H9 (cell line): ENCODE measurements around the gene CHRND. TPM values are rescaled to one million over a fixed set of nuclear protein-coding genes. Genes with fewer than 3 reads are reported as not detected.

Source experiments
- DNase-seq: peaks from one replicate; pipeline ENCODE4 v3.0.0-alpha.2; 2017
- H2AFZ ChIP-seq: one replicate; pipeline ENCODE4 v1.6.1; 2013; ENCODE audit warnings: mild to moderate bottlenecking, low read length, control low read depth, moderate library complexity
- H2AK5ac ChIP-seq: 2 replicates; pipeline ENCODE4 v1.6.1; 2013; ENCODE audit warnings: low read length, control low read depth, mixed read lengths; ENCODE audit not compliant: insufficient read length
- H2BK120ac ChIP-seq: one replicate; pipeline ENCODE4 v1.6.1; 2013; ENCODE audit warnings: low read depth, mild to moderate bottlenecking, low read length, control low read depth, inconsistent platforms; ENCODE audit not compliant: poor library complexity, severe bottlenecking
- H2BK12ac ChIP-seq: 2 replicates; pipeline ENCODE4 v1.6.1; 2013; ENCODE audit warnings: low read length, control low read depth, mixed read lengths, low read depth; ENCODE audit not compliant: insufficient read length
- H2BK15ac ChIP-seq: 2 replicates; pipeline ENCODE4 v1.6.1; 2013; ENCODE audit warnings: low read depth, low read length, control low read depth
- H2BK20ac ChIP-seq: one replicate; pipeline ENCODE4 v1.6.1; 2013; ENCODE audit warnings: low read depth, mild to moderate bottlenecking, low read length, control low read depth, inconsistent platforms; ENCODE audit not compliant: poor library complexity, severe bottlenecking
- H2BK5ac ChIP-seq: 2 replicates; pipeline ENCODE4 v1.6.1; 2013; ENCODE audit warnings: low read length, control low read depth, mixed read lengths; ENCODE audit not compliant: insufficient read length
- H3K14ac ChIP-seq: 2 replicates; pipeline ENCODE4 v1.6.1; 2013; ENCODE audit warnings: low read length, control low read depth; ENCODE audit not compliant: insufficient read depth
- H3K18ac ChIP-seq: 2 replicates; pipeline ENCODE4 v1.6.1; 2013; ENCODE audit warnings: low read depth, mild to moderate bottlenecking, mixed read lengths, low read length, control low read depth; ENCODE audit not compliant: insufficient read length
- H3K23ac ChIP-seq: 2 replicates; pipeline ENCODE4 v1.6.1; 2013; ENCODE audit warnings: low read length, control low read depth, mixed read lengths, low read depth; ENCODE audit not compliant: insufficient read length
- H3K23me2 ChIP-seq: 2 replicates; pipeline ENCODE4 v1.6.1; 2013; ENCODE audit warnings: low read depth, mild to moderate bottlenecking, mixed read lengths, low read length, control low read depth; ENCODE audit not compliant: insufficient read length, poor library complexity, severe bottlenecking
- H3K27ac ChIP-seq: 2 replicates; pipeline ENCODE4 v1.5.1; 2013; ENCODE audit warnings: low read length, control low read depth, mixed read lengths, low read depth; ENCODE audit not compliant: insufficient read length
- H3K27me3 ChIP-seq: 2 replicates; pipeline ENCODE4 v1.6.1; 2013; ENCODE audit warnings: low read length, control low read depth, inconsistent platforms; ENCODE audit not compliant: insufficient read depth
- H3K4ac ChIP-seq: 2 replicates; pipeline ENCODE4 v1.6.1; 2013; ENCODE audit warnings: low read depth, mild to moderate bottlenecking, control low read depth, inconsistent platforms, low read length, moderate library complexity
- H3K4me1 ChIP-seq: 2 replicates; pipeline ENCODE4 v1.6.1; 2013; ENCODE audit warnings: low read length, control low read depth, inconsistent platforms; ENCODE audit not compliant: insufficient read depth
- H3K4me2 ChIP-seq: 2 replicates; pipeline ENCODE4 v1.6.1; 2013; ENCODE audit warnings: low read length, control low read depth, mixed read lengths; ENCODE audit not compliant: insufficient read length, insufficient read depth
- H3K56ac ChIP-seq: 2 replicates; pipeline ENCODE4 v1.6.1; 2013; ENCODE audit warnings: low read depth, mild to moderate bottlenecking, mixed read lengths, low read length, control low read depth; ENCODE audit not compliant: insufficient read length
- H3K79me1 ChIP-seq: 2 replicates; pipeline ENCODE4 v1.6.1; 2013; ENCODE audit warnings: low read depth, mild to moderate bottlenecking, moderate library complexity, low read length, control low read depth, inconsistent platforms; ENCODE audit not compliant: insufficient read depth, poor library complexity, severe bottlenecking
- H3K79me2 ChIP-seq: 2 replicates; pipeline ENCODE4 v1.6.1; 2013; ENCODE audit warnings: low read length, control low read depth, inconsistent platforms; ENCODE audit not compliant: insufficient read depth
- H3K9ac ChIP-seq: 2 replicates; pipeline ENCODE4 v1.6.1; 2013; ENCODE audit warnings: low read length, control low read depth, mixed read lengths; ENCODE audit not compliant: insufficient read length; ENCODE audit errors: extremely low read depth
- H3K9me3 ChIP-seq: one replicate; pipeline ENCODE4 v1.6.1; 2013; ENCODE audit warnings: low read depth, low read length, inconsistent platforms; ENCODE audit not compliant: control insufficient read depth
- H3T11ph ChIP-seq: one replicate; pipeline ENCODE4 v1.6.1; 2013; ENCODE audit warnings: mild to moderate bottlenecking, low read length, control low read depth, inconsistent platforms
- H4K20me1 ChIP-seq: one replicate; pipeline ENCODE4 v1.6.1; 2013; ENCODE audit not compliant: control insufficient read depth, insufficient read length, insufficient read depth
- H4K5ac ChIP-seq: 2 replicates; pipeline ENCODE4 v1.6.1; 2013; ENCODE audit warnings: low read depth, mild to moderate bottlenecking, mixed read lengths, low read length, control low read depth; ENCODE audit not compliant: insufficient read length
- H4K8ac ChIP-seq: replicated peaks from 2 replicates; pipeline ENCODE4 v1.6.1; 2013; ENCODE audit warnings: low read length, control low read depth, mixed read lengths, low read depth; ENCODE audit not compliant: insufficient read length
- H4K91ac ChIP-seq: 2 replicates; pipeline ENCODE4 v1.6.1; 2013; ENCODE audit warnings: low read depth, mild to moderate bottlenecking, moderate library complexity, mixed read lengths, low read length, control low read depth; ENCODE audit not compliant: insufficient read length
- H3K27ac Mint-ChIP-seq, 3 experiments: 2 replicates in 2 of 3; 3 replicates in 1 of 3; pipeline ENCODE4 v1.8.0; 2020 to 2021; ENCODE audit warnings: mixed read lengths in 3 of 3, mild to moderate bottlenecking in 1 of 3, moderate library complexity in 1 of 3
- H3K27me3 Mint-ChIP-seq: 2 replicates; pipeline ENCODE4 v1.8.0; 2021; ENCODE audit warnings: low read depth, mild to moderate bottlenecking, moderate library complexity, mixed read lengths
- H3K36me3 Mint-ChIP-seq, 3 experiments: 2 replicates in 2 of 3; 3 replicates in 1 of 3; pipeline ENCODE4 v1.8.0; 2020 to 2021; ENCODE audit warnings: low read depth in 3 of 3, mixed read lengths in 3 of 3; ENCODE audit not compliant: insufficient read depth in 1 of 3
- H3K4me1 Mint-ChIP-seq, 2 experiments: 2 replicates each; pipeline ENCODE4 v1.8.0; 2020; ENCODE audit warnings: mixed read lengths in 2 of 2
- H3K4me3 Mint-ChIP-seq, 2 experiments: 2 replicates in 1 of 2; 3 replicates in 1 of 2; pipeline ENCODE4 v1.8.0; 2020 to 2021; ENCODE audit warnings: mild to moderate bottlenecking in 2 of 2, mixed read lengths in 2 of 2, moderate library complexity in 1 of 2
- H3K9me3 Mint-ChIP-seq, 2 experiments: 2 replicates in 1 of 2; 3 replicates in 1 of 2; pipeline ENCODE4 v1.8.0; 2020; ENCODE audit warnings: mild to moderate bottlenecking in 2 of 2, mixed read lengths in 2 of 2, moderate library complexity in 1 of 2
- CTCF ChIP-seq: fragments of 200-600 bp; sonication (generic); conservative IDR thresholded peaks from 3 replicates; pipeline ENCODE4 v1.8.0; 2021; ENCODE audit warnings: antibody characterized with exemption, mild to moderate bottlenecking
- WGBS: extraction: QIAGEN DNeasy Blood & Tissue Kit; methylation state at CpG from one replicate; pipeline ENCODE4 v1.1.7; 2013; ENCODE audit warnings: missing lambda C conversion rate, low lambda C conversion rate, mixed read lengths; ENCODE audit not compliant: insufficient read length; ENCODE audit errors: extremely low coverage; 5-methylcytosine and 5-hydroxymethylcytosine counted together
- total RNA-seq: library from RNA; stranded (reverse); gene quantifications from 2 replicates; pipeline ENCODE4 v1.2.1, GENCODE V29; 2021

Gene CHRND
- total RNA-seq, 1 experiment from 2014 or later, result not detected

GRCh38 chr2:232580648-232580981 is 54.7 kb downstream of the CHRND start:
- Mint-ChIP-seq H3K9me3 (no peaks in the 10 kb centered on the region; a peak in 1 of 5 replicates), H3K27ac (no peak overlapping the region), H3K4me3 (no peak overlapping the region), H3K4me1 (no peaks in the 10 kb centered on the region), H3K36me3 (peaks cover 17 to 46% (median 24%) of the 10 kb centered on the region in 3 experiments; a peak in 6 of 7 replicates), H3K27me3 (no peaks in the 10 kb centered on the region)
- no peak overlapping the region for H3K23ac ChIP-seq
- no peaks in the 10 kb centered on the region for H3K4me1 ChIP-seq
- H3K14ac ChIP-seq, result no peak overlapping the region
- H3T11ph ChIP-seq, result no peak overlapping the region
- H3K27me3 ChIP-seq, result no peaks in the 10 kb centered on the region
- no peaks in the 10 kb centered on the region for H4K20me1 ChIP-seq
- no peaks in the 10 kb centered on the region for H3K9me3 ChIP-seq
- H2BK20ac ChIP-seq, result no peak overlapping the region
- no peak overlapping the region for H2BK120ac ChIP-seq
- no peak overlapping the region for H2BK5ac ChIP-seq
- H3K79me1 ChIP-seq, result no peaks in the 10 kb centered on the region
- H3K9ac ChIP-seq, result no peak overlapping the region
- no peak overlapping the region for H4K91ac ChIP-seq
- H2AFZ ChIP-seq, result no peak overlapping the region
- H3K56ac ChIP-seq, result no peak overlapping the region
- H3K4ac ChIP-seq, result no peak overlapping the region
- H3K79me2 ChIP-seq, result no peaks in the 10 kb centered on the region
- no peaks in the 10 kb centered on the region for H3K23me2 ChIP-seq
- H4K8ac ChIP-seq, result no peak overlapping the region
- WGBS, result no CpG with 5 or more reads among the region's 6 CpGs
- H2BK15ac ChIP-seq, result no peak overlapping the region
- no peak overlapping the region for H2BK12ac ChIP-seq
- no peak overlapping the region for H3K4me2 ChIP-seq
- no peak overlapping the region for H3K27ac ChIP-seq
- no peak overlapping the region for H4K5ac ChIP-seq
- DNase-seq, result no peak
- no peak overlapping the region for H3K18ac ChIP-seq
- no peak for TF ChIP-seq CTCF
- H2AK5ac ChIP-seq, result no peak overlapping the region
